K562 (cell line): ENCODE data around the gene SH2B2. TPM values are rescaled to one million over a fixed set of nuclear protein-coding genes. Genes with fewer than 3 reads are reported as not detected.

Source experiments
- ATAC-seq: fragments of 200-7000 bp; cut with Tn5 transposase; 3 replicates; pipeline ENCODE4 v1.9.1; 2020; ENCODE audit warnings: moderate library complexity
- BruUV-seq: library from RNA; stranded (reverse); fragments of 400-500 nt; replicated peaks from 2 replicates; lab custom pipeline; 2021; lab: Mats Ljungman, UMichigan
- CTCF ChIA-PET: fragments of 300-600 bp; formaldehyde crosslinking; extraction: SDS; loops from one replicate; lab custom pipeline; 2021; ENCODE audit warnings: low intra/inter-chr PET ratio; lab: Yijun Ruan, JAX
- POLR2A ChIA-PET: fragments of 300-600, 350-650 bp; sonication (Branson Sonifier 250); formaldehyde crosslinking; extraction: SDS; loops from one replicate; lab custom pipeline; 2021; ENCODE audit warnings: antibody characterized with exemption, inconsistent platforms; lab: Yijun Ruan, JAX
- DNase-seq, 4 experiments: peaks; one replicate each; pipeline versions ENCODE4 v3.0.0 to v3.0.0-alpha.2; 2011 to 2018; ENCODE audit warnings: low spot score in 3 of 4, mixed read lengths in 3 of 4; ENCODE audit errors: extremely low read depth in 1 of 4
- FAIRE-seq: peaks from 2 replicates; lab custom pipeline; 2011; peaks lifted over from hg19 to GRCh38; lab: Jason Lieb, UNC
- H2AFZ ChIP-seq: 2 replicates; pipeline ENCODE4 v1.6.0; 2011; ENCODE audit warnings: low read depth, low read length, control low read depth, inconsistent platforms
- H3K27ac ChIP-seq: fragments of 200-600 bp; 3 replicates; pipeline ENCODE4 v1.8.0; 2011; ENCODE audit warnings: low read depth, mild to moderate bottlenecking, control low read depth, inconsistent platforms, low read length, moderate library complexity, mixed read lengths; ENCODE audit errors: extremely low read depth
- H3K27me3 ChIP-seq, 2 experiments: fragments of 300-600 bp in 1 of 2; 2 replicates in 1 of 2; 3 replicates in 1 of 2; pipeline versions ENCODE4 v1.6.0 to v1.8.0; 2011; ENCODE audit warnings: inconsistent platforms in 2 of 2, low read length in 2 of 2, mild to moderate bottlenecking in 1 of 2, mixed read lengths in 1 of 2, moderate library complexity in 1 of 2; ENCODE audit not compliant: control insufficient read depth in 2 of 2, insufficient read depth in 2 of 2
- H3K36me3 ChIP-seq: fragments of 300-600 bp; 3 replicates; pipeline ENCODE4 v1.8.0; 2011; ENCODE audit warnings: mild to moderate bottlenecking, low read length, inconsistent platforms; ENCODE audit not compliant: control insufficient read depth, insufficient read depth
- H3K4me1 ChIP-seq, 2 experiments: fragments of 200-600 bp in 1 of 2; replicated peaks in 1 of 2; 2 replicates in 1 of 2; 3 replicates in 1 of 2; pipeline versions ENCODE4 v1.5.1 to v1.8.0; 2011; ENCODE audit warnings: inconsistent platforms in 2 of 2, low read length in 2 of 2, mild to moderate bottlenecking in 1 of 2, mixed read lengths in 1 of 2, moderate library complexity in 1 of 2; ENCODE audit not compliant: control insufficient read depth in 2 of 2, insufficient read depth in 2 of 2
- H3K4me2 ChIP-seq: 2 replicates; pipeline ENCODE4 v1.6.1; 2011; ENCODE audit warnings: low read length, control low read depth, inconsistent platforms, mixed read lengths; ENCODE audit not compliant: insufficient read depth
- H3K4me3 ChIP-seq: fragments of 200-600 bp; sonication (generic), shearing (Covaris generic); 2 replicates; pipeline ENCODE4 v1.5.1; 2016; ENCODE audit warnings: control low read depth, inconsistent platforms
- H3K79me2 ChIP-seq: fragments of 200-600 bp; 3 replicates; pipeline ENCODE4 v1.8.0; 2011; ENCODE audit warnings: low read length, inconsistent platforms; ENCODE audit not compliant: control insufficient read depth, insufficient read depth
- H3K9ac ChIP-seq, 2 experiments: 2 replicates each; pipeline versions ENCODE4 v1.6.0 to v1.6.1; 2011; ENCODE audit warnings: low read depth in 2 of 2, low read length in 2 of 2, control low read depth in 1 of 2, inconsistent platforms in 1 of 2, mild to moderate bottlenecking in 1 of 2, mixed read lengths in 1 of 2; ENCODE audit not compliant: insufficient read depth in 1 of 2
- H3K9me1 ChIP-seq: one replicate; pipeline ENCODE4 v1.6.0; 2011; ENCODE audit warnings: inconsistent platforms, mild to moderate bottlenecking, low read length, moderate library complexity; ENCODE audit not compliant: control insufficient read depth, insufficient read depth
- H3K9me3 ChIP-seq: replicated peaks from 2 replicates; pipeline ENCODE4 v1.5.1; 2011; ENCODE audit warnings: low read depth, low read length, inconsistent platforms; ENCODE audit not compliant: control insufficient read depth, insufficient read depth
- H4K20me1 ChIP-seq: replicated peaks from 2 replicates; pipeline ENCODE4 v1.6.1; 2011; ENCODE audit warnings: low read length, inconsistent platforms, mixed read lengths; ENCODE audit not compliant: control insufficient read depth, insufficient read depth
- FOXO4 ChIP-seq: fragments of 450-650 bp; formaldehyde crosslinking; IDR thresholded peaks from 2 replicates; pipeline ENCODE4 v1.4.0; 2020; ENCODE audit warnings: mild to moderate bottlenecking, moderate library complexity
- NCOA6 ChIP-seq: fragments of 450-650 bp; IDR thresholded peaks from 2 replicates; pipeline ENCODE4 v1.6.1; 2017; ENCODE audit warnings: mild to moderate bottlenecking
- PHF8 ChIP-seq: fragments of 200-600 bp; sonication (generic); IDR thresholded peaks from 2 replicates; pipeline ENCODE4 v1.6.1; 2012; ENCODE audit warnings: mixed run types, mild to moderate bottlenecking, inconsistent platforms, low read length, moderate library complexity, borderline replicate concordance
- POLR3A ChIP-seq: IDR thresholded peaks from 2 replicates; pipeline ENCODE4 v1.6.1; 2011; ENCODE audit warnings: borderline replicate concordance, mild to moderate bottlenecking, moderate library complexity; ENCODE audit not compliant: insufficient read length, insufficient read depth; ENCODE audit errors: extremely low read depth
- SAFB2 ChIP-seq: fragments of 200-400 bp; formaldehyde crosslinking; IDR thresholded peaks from 2 replicates; pipeline ENCODE4 v1.6.1; 2018; ENCODE audit warnings: borderline replicate concordance, low read length, low read depth, moderate library complexity; ENCODE audit not compliant: severe bottlenecking
- THAP7 ChIP-seq: fragments of 250-450 bp; sonication (Bioruptor Pico); IDR thresholded peaks from 2 replicates; pipeline ENCODE4 v1.5.0; 2021
- YBX1 ChIP-seq: fragments of 450-650 bp; IDR thresholded peaks from 2 replicates; pipeline ENCODE4 v1.7.1; 2016; ENCODE audit warnings: mild to moderate bottlenecking
- ZNF212 ChIP-seq: fragments of 450-650 bp; formaldehyde crosslinking; IDR thresholded peaks from 2 replicates; pipeline ENCODE4 v1.4.0; 2020; ENCODE audit warnings: mild to moderate bottlenecking
- WGBS: fragments of 100-300 bp; shearing (Covaris generic); methylation state at CpG from one replicate; pipeline ENCODE4 v1.1.6; 2016; ENCODE audit warnings: low coverage, mixed read lengths; ENCODE audit not compliant: insufficient coverage; ENCODE audit errors: missing lambda C conversion rate; 5-methylcytosine and 5-hydroxymethylcytosine counted together
- in situ Hi-C: fragments of 300-500 bp; cut with MboI; formaldehyde crosslinking; loops from 4 replicates; pipeline ENCODE4 v1.15.0; 2018; ENCODE audit warnings: inconsistent platforms, mixed read lengths
- intact Hi-C: fragments of 100-400 bp; cut with micrococcal nuclease; formaldehyde crosslinking; loops from 2 replicates; pipeline ENCODE4 v1.14.2; 2022
- polyA plus RNA-seq, 8 experiments: library from polyadenylated mRNA; depleted of rRNA in 4 of 8; stranded (reverse) in 5 of 8; unstranded in 3 of 8; fragments of >200 nt; fragmentation: Nextera tagmentation in 2 of 8; fragmentation: Illumina TruSeq in 1 of 8; extraction: Ambion mirVana in 2 of 8; extraction: Trizol in 1 of 8; gene quantifications; 2 replicates each; pipeline versions ENCODE4 v1.2.1 to v1.2.3, GENCODE V29; 2011 to 2014; ENCODE audit warnings: inconsistent platforms in 1 of 8, missing spikeins in 1 of 8
- total RNA-seq, 7 experiments: library from RNA; depleted of rRNA in 6 of 7; stranded (reverse); fragments of >200 nt in 6 of 7; fragmentation: Illumina TruSeq in 2 of 7; extraction: Trizol in 2 of 7; gene quantifications; 2 replicates each; pipeline versions ENCODE4 v1.2.1 to v1.2.3, GENCODE V29; 2011 to 2021; ENCODE audit warnings: low replicate concordance in 1 of 7
- TF ChIP-seq, protein P1 (sequence below): fragments of 250-450 bp; sonication (Bioruptor Pico); IDR thresholded peaks from 2 replicates; pipeline ENCODE4 v1.5.0; 2020; ENCODE audit warnings: mild to moderate bottlenecking

SH2B2 gene
- total and polyA plus RNA-seq, 9 of the 15 experiments (the other 6 are each of a cell fraction or from before 2014, with no cell fraction given), result 0.03 to 0.89 (median 0.07) TPM; not detected in 4

GRCh38 chr7:102303669-102304422 lies 17.2 kb downstream of the SH2B2 start:
- Histone ChIP-seq H3K36me3 (no peaks in the 10 kb centered on the region), H3K27ac (no peak overlapping the region), H3K4me2 (no peak overlapping the region), H3K27me3 (peaks cover 30 to 88% of the 10 kb centered on the region in 2 experiments; a peak in 4 of 5 replicates)
- TF ChIP-seq THAP7 (CRISPR knock-in tag) (no peak), SAFB2 (no peak), ZNF212 (no peak), PHF8 (no peak), POLR3A (no peak), NCOA6 (no peak), FOXO4 (CRISPR knock-in tag) (no peak), YBX1 (no peak)
- TF ChIP-seq, protein P1, sequence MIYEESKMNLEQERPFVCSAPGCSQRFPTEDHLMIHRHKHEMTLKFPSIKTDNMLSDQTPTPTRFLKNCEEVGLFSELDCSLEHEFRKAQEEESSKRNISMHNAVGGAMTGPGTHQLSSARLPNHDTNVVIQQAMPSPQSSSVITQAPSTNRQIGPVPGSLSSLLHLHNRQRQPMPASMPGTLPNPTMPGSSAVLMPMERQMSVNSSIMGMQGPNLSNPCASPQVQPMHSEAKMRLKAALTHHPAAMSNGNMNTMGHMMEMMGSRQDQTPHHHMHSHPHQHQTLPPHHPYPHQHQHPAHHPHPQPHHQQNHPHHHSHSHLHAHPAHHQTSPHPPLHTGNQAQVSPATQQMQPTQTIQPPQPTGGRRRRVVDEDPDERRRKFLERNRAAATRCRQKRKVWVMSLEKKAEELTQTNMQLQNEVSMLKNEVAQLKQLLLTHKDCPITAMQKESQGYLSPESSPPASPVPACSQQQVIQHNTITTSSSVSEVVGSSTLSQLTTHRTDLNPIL, result no peak
- TF ChIP-seq, all 486 proteins: peak for 0
- Histone ChIP-seq H3K4me1 (peaks cover 0 to 31% of the 10 kb centered on the region in 2 experiments; a peak in 2 of 5 replicates), H3K9me3 (no peaks in the 10 kb centered on the region), H3K79me2 (no peaks in the 10 kb centered on the region), H4K20me1 (no peaks in the 10 kb centered on the region; the same call in 1 of the 2 replicates), H2AFZ (no peak overlapping the region), H3K4me3 (no peak overlapping the region), H3K9me1 (no peaks in the 10 kb centered on the region), H3K9ac (no peak overlapping the region)
- WGBS, result 3% methylated on average over 9 of the region's 13 CpGs
- ChIA-PET CTCF (no interaction called here), POLR2A (interaction anchor here (0.5 to 1.3 kb wide), 2 partner anchors 720 to 788 kb away, joined by 3 to 5 read pairs; no protein-coding TSS in a partner anchor)
- DNase-seq (no peak), FAIRE-seq (no peak), ATAC-seq (no peak)
- in situ Hi-C loops, result loop anchor here (25.0 kb wide), 1 partner anchor 358 kb away; the partner anchor contains the start of genes POLR2J2 and SPDYE2B
- intact Hi-C loops, result no loop called here
- no TSS peak for BruUV-seq
